Keratinocyte (primary cell): ENCODE measurements around the gene SNN. TPM values are rescaled to one million over a fixed set of nuclear protein-coding genes. Genes with fewer than 3 reads are reported as not detected.

Experiments
- DNase-seq: peaks from one replicate; pipeline ENCODE4 v3.0.0-alpha.2; 2011; ENCODE audit warnings: low read depth, missing footprints, low spot score
- FAIRE-seq: peaks from 2 replicates; lab custom pipeline; 2011; peaks lifted over from hg19 to GRCh38; lab: Jason Lieb, UNC
- H2AFZ ChIP-seq: 2 replicates; pipeline ENCODE4 v1.6.0; 2012; ENCODE audit warnings: low read length, control low read depth, inconsistent platforms; ENCODE audit not compliant: control insufficient read depth
- H3K27ac ChIP-seq: 2 replicates; pipeline ENCODE4 v1.5.1; 2011; ENCODE audit warnings: low read length; ENCODE audit not compliant: control insufficient read depth, insufficient read depth
- H3K27me3 ChIP-seq: 3 replicates; pipeline ENCODE4 v1.6.0; 2011; ENCODE audit warnings: low read length; ENCODE audit not compliant: control insufficient read depth, insufficient read depth; ENCODE audit errors: extremely low read depth
- H3K36me3 ChIP-seq, 2 experiments: 2 replicates in 1 of 2; 3 replicates in 1 of 2; pipeline ENCODE4 v1.5.1; 2011; ENCODE audit warnings: low read length in 2 of 2, mild to moderate bottlenecking in 1 of 2; ENCODE audit not compliant: control insufficient read depth in 2 of 2, insufficient read depth in 2 of 2; ENCODE audit errors: extremely low read depth in 1 of 2
- H3K4me1 ChIP-seq: 3 replicates; pipeline ENCODE4 v1.5.1; 2011; ENCODE audit warnings: low read length; ENCODE audit not compliant: control insufficient read depth, insufficient read depth; ENCODE audit errors: extremely low read depth
- H3K4me2 ChIP-seq: 3 replicates; pipeline ENCODE4 v1.6.0; 2011; ENCODE audit warnings: low read depth, low read length; ENCODE audit not compliant: control insufficient read depth, insufficient read depth; ENCODE audit errors: extremely low read depth
- H3K4me3 ChIP-seq, 3 experiments: fragments of 200-600 bp in 1 of 3; sonication (generic) in 1 of 3; 2 replicates in 2 of 3; 3 replicates in 1 of 3; pipeline ENCODE4 v1.5.1; 2011 to 2016; ENCODE audit warnings: low read length in 3 of 3, mild to moderate bottlenecking in 3 of 3, control low read depth in 2 of 3, inconsistent platforms in 1 of 3, low read depth in 1 of 3, mixed read lengths in 1 of 3, mixed run types in 1 of 3, moderate library complexity in 1 of 3; ENCODE audit not compliant: control insufficient read depth in 2 of 3, insufficient read depth in 2 of 3; ENCODE audit errors: extremely low read depth in 1 of 3
- H3K79me2 ChIP-seq: 2 replicates; pipeline ENCODE4 v1.6.0; 2012; ENCODE audit warnings: low read length; ENCODE audit not compliant: control insufficient read depth, insufficient read depth
- H3K9ac ChIP-seq: 3 replicates; pipeline ENCODE4 v1.6.0; 2011; ENCODE audit warnings: low read length; ENCODE audit not compliant: control insufficient read depth, insufficient read depth; ENCODE audit errors: extremely low read depth
- H3K9me1 ChIP-seq: 3 replicates; pipeline ENCODE4 v1.6.0; 2011; ENCODE audit warnings: low read length; ENCODE audit not compliant: control insufficient read depth, insufficient read depth; ENCODE audit errors: extremely low read depth
- H3K9me3 ChIP-seq: 2 replicates; pipeline ENCODE4 v1.5.1; 2012; ENCODE audit warnings: low read depth, low read length; ENCODE audit not compliant: control insufficient read depth
- H4K20me1 ChIP-seq: 3 replicates; pipeline ENCODE4 v1.6.0; 2011; ENCODE audit warnings: low read length; ENCODE audit not compliant: control insufficient read depth, insufficient read depth; ENCODE audit errors: extremely low read depth
- CTCF ChIP-seq, 3 experiments: IDR thresholded peaks in 1 of 3; conservative IDR thresholded peaks in 1 of 3; optimal IDR thresholded peaks in 1 of 3; 2 replicates in 2 of 3; 3 replicates in 1 of 3; pipeline versions ENCODE3 to v1.5.1; 2011; ENCODE audit warnings: low read length in 3 of 3, mild to moderate bottlenecking in 3 of 3, moderate library complexity in 2 of 3, control low read depth in 1 of 3, inconsistent platforms in 1 of 3; ENCODE audit not compliant: insufficient read depth in 2 of 3; ENCODE audit errors: extremely low read depth in 1 of 3
- EZH2 ChIP-seq: IDR thresholded peaks from one replicate; pipeline ENCODE4 v1.6.1; 2012; ENCODE audit warnings: inconsistent platforms, mild to moderate bottlenecking, low read length, moderate library complexity
- dilution Hi-C: fragments of 300-500 bp; cut with MboI; formaldehyde crosslinking; loops from one replicate; pipeline ENCODE4 v1.7.0; 2020; ENCODE audit warnings: low sequenced_read_pairs; ENCODE audit not compliant: extremely low pct_ligation_motif_present
- polyA plus RNA-seq, 5 experiments: library from polyadenylated mRNA; depleted of rRNA in 3 of 5; stranded (reverse) in 3 of 5; stranded (forward) in 1 of 5; unstranded in 1 of 5; fragments of >200 nt; gene quantifications; 1 replicate in 1 of 5; 2 replicates in 3 of 5; 3 replicates in 1 of 5; pipeline versions ENCODE4 v1.2.1 to v1.2.3, GENCODE V29; 2011 to 2012; ENCODE audit warnings: missing spikeins in 2 of 5, low read depth in 1 of 5, low replicate concordance in 1 of 5

Gene SNN
- polyA plus RNA-seq, 1 donor (not counting 4 experiments of a cell fraction or from before 2014, with no cell fraction given), result 15.9 TPM

GRCh38 chr16:11691771-11692170 is 23.5 kb downstream of the SNN start:
- H3K9ac ChIP-seq, result no peak overlapping the region
- H4K20me1 ChIP-seq, result no peaks in the 10 kb centered on the region
- H3K4me3 ChIP-seq, result no peak overlapping the region
- H3K36me3 ChIP-seq, result peaks cover 39 to 45% of the 10 kb centered on the region in 2 experiments
- FAIRE-seq (no peak), DNase-seq (no peak)
- H3K9me1 ChIP-seq, result no peaks in the 10 kb centered on the region
- dilution Hi-C loops, result no loop called here
- no peak overlapping the region for H2AFZ ChIP-seq
- H3K9me3 ChIP-seq, result no peaks in the 10 kb centered on the region
- H3K79me2 ChIP-seq, result peaks cover 5% of the 10 kb centered on the region
- H3K27me3 ChIP-seq, result no peaks in the 10 kb centered on the region
- TF ChIP-seq EZH2 (no peak), CTCF (optimal IDR thresholded peaks at IDR 0.05 in 1 of 3, IDR thresholded peaks at IDR 0.05 in 1 of 3, conservative IDR thresholded peaks at IDR 0.05 in 1 of 3; ENCODE audit: extremely low read depth in 1 of 3, insufficient read depth in 2 of 3, low read length in 3 of 3) (no peak)
- no peaks in the 10 kb centered on the region for H3K4me1 ChIP-seq
- no peak overlapping the region for H3K27ac ChIP-seq
- no peak overlapping the region for H3K4me2 ChIP-seq

- Histone ChIP-seq H3K9ac (no peak overlapping the region), H3K9me1 (no peaks in the 10 kb centered on the region), H3K4me1 (no peaks in the 10 kb centered on the region), H3K36me3 (peaks cover 40 to 41% of the 10 kb centered on the region in 2 experiments), H3K9me3 (no peaks in the 10 kb centered on the region), H3K27ac (no peak overlapping the region), H4K20me1 (no peaks in the 10 kb centered on the region), H3K4me2 (no peak overlapping the region), H2AFZ (no peak overlapping the region), H3K27me3 (no peaks in the 10 kb centered on the region), H3K79me2 (peaks cover 5% of the 10 kb centered on the region), H3K4me3 (no peak overlapping the region)
- FAIRE-seq (no peak), DNase-seq (no peak)
- dilution Hi-C loops, result no loop called here
- no peak for TF ChIP-seq CTCF (optimal IDR thresholded peaks at IDR 0.05 in 1 of 3, IDR thresholded peaks at IDR 0.05 in 1 of 3, conservative IDR thresholded peaks at IDR 0.05 in 1 of 3; ENCODE audit: extremely low read depth in 1 of 3, insufficient read depth in 2 of 3, low read length in 3 of 3)
- no peak for TF ChIP-seq EZH2
Observed at GRCh38 chr16:11692171-11692570, 23.9 kb downstream of the SNN start.
